HG02981 (cell line): Measurements from ENCODE around the gene KRTAP27-1.

ENCODE experiments used
- ATAC-seq: cut with Tn5 transposase; IDR thresholded peaks from one replicate; pipeline ENCODE4 v1.9.1; 2021; ENCODE audit warnings: mild to moderate bottlenecking, moderate library complexity; ENCODE audit not compliant: unreplicated experiment

The KRTAP27-1 gene

DNA sequence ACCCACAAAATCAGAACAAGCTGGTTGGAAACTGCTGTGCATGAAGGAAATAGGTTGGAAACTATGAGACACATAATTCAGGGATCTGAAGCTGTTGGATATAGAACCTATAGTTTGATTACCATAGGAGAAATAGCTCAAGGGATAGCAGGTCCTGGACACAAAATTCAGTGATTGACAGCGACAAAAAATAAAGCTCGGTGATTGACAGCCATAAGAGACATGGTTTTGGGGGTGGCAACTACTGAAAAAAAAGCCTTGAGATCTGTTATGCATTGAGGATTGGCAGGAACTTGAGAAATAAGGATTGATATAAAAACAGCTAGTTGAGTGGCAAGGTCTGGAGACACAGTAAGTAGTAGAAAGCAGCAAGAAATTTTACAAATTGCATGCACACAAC lies 48.3 kb downstream of the KRTAP27-1 start, which contains the start of gene KRTAP25-1:
Gene KRTAP25-1 (minus strand): TSS at position 300 of the 400 bp plus-strand sequence. CDS start 24 bp downstream, at position 276.
- ATAC-seq: no peak
